Measurements from ENCODE around the gene NEK7.

The NEK7 gene

GRCh38 chr1:198370996-198371395, 214.2 kb downstream of the NEK7 start:
- no peak overlapping the region for H3K14ac ChIP-seq (ENCODE audit: low read length in 2 of 2)
- H2AK5ac ChIP-seq (ENCODE audit: low read length, severe bottlenecking): no peak overlapping the region
- H3K4me3 ChIP-seq (ENCODE audit: insufficient read depth in 1 of 2, low read depth in 1 of 2, low read length in 2 of 2): no peak overlapping the region
- H2AFZ ChIP-seq (ENCODE audit: low read depth, low read length): no peak overlapping the region
- H3K4me1 ChIP-seq (ENCODE audit: control insufficient read depth, insufficient read depth, low read depth, low read length): no peaks in the 10 kb centered on the region
- peaks cover 3% of the 10 kb centered on the region for H3K9me3 ChIP-seq (ENCODE audit: control insufficient read depth, low read length)
- no peak overlapping the region for H2BK5ac ChIP-seq (ENCODE audit: low read depth, low read length, poor library complexity, severe bottlenecking)
- H3K9ac ChIP-seq (ENCODE audit: low read length): no peak overlapping the region
- no peak overlapping the region for H4K91ac ChIP-seq (ENCODE audit: low read length)
- 53% methylated on average over 1 of the region's 1 CpG for WGBS
- H2BK12ac ChIP-seq (ENCODE audit: low read length in 2 of 2): no peak overlapping the region
- H3K36me3 ChIP-seq (ENCODE audit: control insufficient read depth in 1 of 2, insufficient read depth in 2 of 2, low read depth in 1 of 2, low read length in 2 of 2): no peaks in the 10 kb centered on the region
- no peak overlapping the region for H3K4ac ChIP-seq (ENCODE audit: low read depth in 1 of 2, low read length in 2 of 2)
- no peak overlapping the region for H4K8ac ChIP-seq (ENCODE audit: low read length)
- DNase-seq: no peak
- H3K4me2 ChIP-seq (ENCODE audit: low read length, poor library complexity, severe bottlenecking): no peak overlapping the region
- no peak overlapping the region for H2BK120ac ChIP-seq (ENCODE audit: low read depth, low read length)
- no peaks in the 10 kb centered on the region for H3K79me1 ChIP-seq (replicated peaks; ENCODE audit: low read length, poor library complexity, severe bottlenecking)
- no peak overlapping the region for H2BK15ac ChIP-seq (ENCODE audit: low read depth, poor library complexity, severe bottlenecking)
- H3K18ac ChIP-seq (ENCODE audit: low read depth in 1 of 2, low read length in 2 of 2): no peak overlapping the region
- no peaks in the 10 kb centered on the region for H3K27me3 ChIP-seq (ENCODE audit: control insufficient read depth in 1 of 2, insufficient read depth in 1 of 2, low read length in 2 of 2)
- no peak overlapping the region for H3K23ac ChIP-seq (ENCODE audit: low read length in 2 of 2)
- no peak overlapping the region for H3K27ac ChIP-seq (ENCODE audit: low read length, poor library complexity, severe bottlenecking)
